MCF 10A (cell line): Measurements from ENCODE around the gene COL6A1. TPM values are rescaled to one million over a fixed set of nuclear protein-coding genes. Genes with fewer than 3 reads are reported as not detected.

ENCODE experiments used
- BruUV-seq: library from RNA; stranded (reverse); fragments of 400-500 nt; replicated peaks from 2 replicates; lab custom pipeline; 2021; lab: Mats Ljungman, UMichigan
- CTCF ChIA-PET: fragments of 300-600 bp; sonication (Branson Sonifier 250); formaldehyde crosslinking; extraction: SDS; loops from one replicate; lab custom pipeline; 2021; ENCODE audit warnings: antibody characterized with exemption, inconsistent platforms; lab: Yijun Ruan, JAX
- POLR2A ChIA-PET: fragments of 300-600, 350-650 bp; sonication (Branson Sonifier 250); formaldehyde crosslinking; extraction: SDS; loops from one replicate; lab custom pipeline; 2020; ENCODE audit warnings: antibody characterized with exemption, inconsistent platforms; lab: Yijun Ruan, JAX
- DNase-seq: peaks from one replicate; pipeline ENCODE4 v3.0.0-alpha.2; 2018; ENCODE audit not compliant: unreplicated experiment
- H3K27ac Mint-ChIP-seq: one replicate; pipeline ENCODE4 v1.8.0; 2022; ENCODE audit warnings: mild to moderate bottlenecking, low read depth, mixed read lengths; ENCODE audit not compliant: unreplicated experiment
- H3K27me3 Mint-ChIP-seq: one replicate; pipeline ENCODE4 v1.8.0; 2022; ENCODE audit warnings: mixed read lengths; ENCODE audit not compliant: insufficient read depth, unreplicated experiment
- H3K36me3 Mint-ChIP-seq: one replicate; pipeline ENCODE4 v1.8.0; 2022; ENCODE audit warnings: mild to moderate bottlenecking, moderate library complexity, mixed read lengths; ENCODE audit not compliant: insufficient read depth, unreplicated experiment
- H3K4me1 Mint-ChIP-seq: one replicate; pipeline ENCODE4 v1.8.0; 2022; ENCODE audit warnings: mixed read lengths; ENCODE audit not compliant: insufficient read depth, unreplicated experiment
- H3K4me3 Mint-ChIP-seq: one replicate; pipeline ENCODE4 v1.8.0; 2022; ENCODE audit warnings: mild to moderate bottlenecking, moderate library complexity, mixed read lengths; ENCODE audit not compliant: unreplicated experiment
- H3K9me3 Mint-ChIP-seq: one replicate; pipeline ENCODE4 v1.8.0; 2022; ENCODE audit warnings: mixed read lengths; ENCODE audit not compliant: unreplicated experiment
- intact Hi-C: fragments of 100-400 bp; cut with micrococcal nuclease; formaldehyde crosslinking; loops from 2 replicates; pipeline ENCODE4 v1.14.1; 2022
- total RNA-seq: library from RNA; stranded (reverse); gene quantifications from 2 replicates; pipeline ENCODE4 v1.2.3, GENCODE V29; 2022
- TF ChIP-seq, protein P1 (sequence below): fragments of 200-600 bp; IDR thresholded peaks from one replicate; pipeline ENCODE4 v1.8.0; 2022; ENCODE audit warnings: antibody characterized with exemption, mild to moderate bottlenecking; ENCODE audit not compliant: unreplicated experiment

COL6A1 gene
- total RNA-seq, 1 experiment from 2014 or later: 3.2 TPM

DNA sequence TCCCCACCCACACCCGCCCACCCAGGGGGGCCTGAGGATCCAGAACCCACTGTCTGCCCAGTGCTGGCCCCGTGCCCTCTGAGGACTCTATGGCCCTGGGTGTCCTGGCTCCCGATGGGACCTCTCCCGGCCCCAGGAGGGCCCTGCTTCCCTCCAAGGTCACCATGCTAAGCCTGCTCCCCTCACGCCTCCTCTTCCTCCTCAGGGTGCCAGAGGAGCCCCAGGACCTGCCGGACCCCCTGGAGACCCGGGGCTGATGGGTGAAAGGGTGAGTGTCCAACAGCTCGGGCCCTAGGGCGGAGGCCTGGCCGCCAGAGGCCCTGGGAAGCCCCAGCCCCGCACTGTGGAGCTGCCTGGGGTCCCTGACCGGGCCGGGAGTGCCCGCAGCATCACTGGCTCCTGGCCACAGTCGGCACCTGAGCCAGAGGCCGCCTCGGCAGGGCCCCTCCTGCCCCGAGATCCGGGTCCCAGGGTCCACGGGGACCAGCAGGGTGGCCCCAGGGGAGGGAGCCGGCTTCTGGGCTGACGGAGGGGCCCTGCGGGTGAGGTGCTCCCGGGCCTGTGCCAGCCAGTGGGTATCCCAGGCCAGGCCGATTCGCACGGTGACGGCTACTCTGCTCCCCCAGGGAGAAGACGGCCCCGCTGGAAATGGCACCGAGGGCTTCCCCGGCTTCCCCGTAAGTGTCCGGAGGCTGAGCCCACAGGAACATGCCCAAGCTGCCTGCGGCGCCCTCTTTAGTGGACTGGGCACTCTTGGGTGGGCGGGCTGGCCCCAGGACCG, 16.1 kb downstream of the COL6A1 start:
- CTCF ChIA-PET: no interaction called here
- Mint-ChIP-seq H3K27ac (no peak overlapping the region), H3K9me3 (no peaks in the 10 kb centered on the region), H3K4me3 (no peak overlapping the region), H3K4me1 (no peaks in the 10 kb centered on the region), H3K36me3 (peaks cover 6% of the 10 kb centered on the region), H3K27me3 (no peaks in the 10 kb centered on the region)
- DNase-seq: no peak
- TF ChIP-seq, protein P1, sequence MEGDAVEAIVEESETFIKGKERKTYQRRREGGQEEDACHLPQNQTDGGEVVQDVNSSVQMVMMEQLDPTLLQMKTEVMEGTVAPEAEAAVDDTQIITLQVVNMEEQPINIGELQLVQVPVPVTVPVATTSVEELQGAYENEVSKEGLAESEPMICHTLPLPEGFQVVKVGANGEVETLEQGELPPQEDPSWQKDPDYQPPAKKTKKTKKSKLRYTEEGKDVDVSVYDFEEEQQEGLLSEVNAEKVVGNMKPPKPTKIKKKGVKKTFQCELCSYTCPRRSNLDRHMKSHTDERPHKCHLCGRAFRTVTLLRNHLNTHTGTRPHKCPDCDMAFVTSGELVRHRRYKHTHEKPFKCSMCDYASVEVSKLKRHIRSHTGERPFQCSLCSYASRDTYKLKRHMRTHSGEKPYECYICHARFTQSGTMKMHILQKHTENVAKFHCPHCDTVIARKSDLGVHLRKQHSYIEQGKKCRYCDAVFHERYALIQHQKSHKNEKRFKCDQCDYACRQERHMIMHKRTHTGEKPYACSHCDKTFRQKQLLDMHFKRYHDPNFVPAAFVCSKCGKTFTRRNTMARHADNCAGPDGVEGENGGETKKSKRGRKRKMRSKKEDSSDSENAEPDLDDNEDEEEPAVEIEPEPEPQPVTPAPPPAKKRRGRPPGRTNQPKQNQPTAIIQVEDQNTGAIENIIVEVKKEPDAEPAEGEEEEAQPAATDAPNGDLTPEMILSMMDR: no peak
- POLR2A ChIA-PET: interaction anchor here (0.7 kb wide), 1 partner anchor 16 kb away, joined by 3 read pairs; no protein-coding TSS in a partner anchor
- BruUV-seq: no TSS peak
- intact Hi-C loops: no loop called here

DNA sequence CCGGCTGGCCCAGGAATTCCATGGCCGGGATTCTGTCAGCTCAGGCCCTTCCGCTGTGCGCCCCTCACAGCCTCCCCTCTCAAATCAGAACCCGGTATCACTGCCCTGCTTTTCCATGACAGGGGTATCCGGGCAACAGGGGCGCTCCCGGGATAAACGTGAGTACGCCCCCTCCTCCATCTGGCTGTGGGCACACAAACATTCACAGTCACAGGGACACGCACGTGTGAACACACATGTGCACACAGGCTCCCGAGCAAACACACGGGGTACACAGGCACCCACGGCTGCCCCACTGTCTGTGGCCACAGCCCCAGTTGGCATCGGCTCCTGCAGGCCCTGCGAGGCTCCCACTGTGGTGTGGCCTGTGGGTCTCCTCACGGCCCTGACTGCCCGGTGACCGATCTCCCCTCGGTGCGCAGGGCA, 16.7 kb downstream of the COL6A1 start:
- H3K27me3 Mint-ChIP-seq: no peaks in the 10 kb centered on the region
- TF ChIP-seq, protein P1: no peak
- no peak overlapping the region for H3K4me3 Mint-ChIP-seq
- CTCF ChIA-PET: no interaction called here
- POLR2A ChIA-PET: no interaction called here
- H3K4me1 Mint-ChIP-seq: no peaks in the 10 kb centered on the region
- H3K9me3 Mint-ChIP-seq: no peaks in the 10 kb centered on the region
- BruUV-seq: no TSS peak
- intact Hi-C loops: no loop called here
- peaks cover 6% of the 10 kb centered on the region for H3K36me3 Mint-ChIP-seq
- DNase-seq: no peak
- no peak overlapping the region for H3K27ac Mint-ChIP-seq

DNA sequence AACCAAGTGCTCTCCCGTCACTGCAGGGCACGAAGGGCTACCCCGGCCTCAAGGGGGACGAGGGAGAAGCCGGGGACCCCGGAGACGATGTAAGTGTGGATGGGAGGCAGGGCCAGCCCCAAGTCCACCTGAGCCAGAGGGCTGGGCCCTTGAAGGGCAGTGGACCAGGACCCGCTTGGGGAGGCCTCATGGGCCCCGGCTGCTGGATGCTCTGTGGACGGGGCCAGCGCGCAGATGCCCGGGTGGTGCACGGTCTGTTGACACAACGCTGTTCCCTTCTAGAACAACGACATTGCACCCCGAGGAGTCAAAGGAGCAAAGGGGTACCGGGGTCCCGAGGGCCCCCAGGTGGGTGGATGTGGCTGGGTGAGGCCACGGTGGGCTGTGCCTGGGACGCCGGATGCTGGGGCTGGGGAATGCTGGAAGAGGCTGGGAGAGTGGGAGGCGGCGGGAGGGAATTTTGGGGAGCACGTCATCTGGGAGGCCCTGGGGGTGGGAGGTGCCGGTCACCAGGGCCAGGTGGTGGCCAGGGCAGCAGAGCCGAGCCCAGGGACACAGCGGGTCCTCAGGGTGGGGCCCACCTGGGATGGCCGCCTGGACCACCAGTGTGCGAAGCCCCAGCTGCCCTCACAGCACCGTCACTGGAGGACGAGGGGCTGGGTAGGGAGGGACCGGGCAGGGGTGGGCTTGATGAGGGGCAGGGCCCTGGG, 17.5 kb downstream of the COL6A1 start:
- BruUV-seq: no TSS peak
- intact Hi-C loops: no loop called here
- no peak for DNase-seq
- Mint-ChIP-seq H3K4me1 (no peaks in the 10 kb centered on the region), H3K4me3 (no peak overlapping the region), H3K27me3 (no peaks in the 10 kb centered on the region), H3K36me3 (peaks cover 6% of the 10 kb centered on the region), H3K9me3 (peaks cover under 1% of the 10 kb centered on the region), H3K27ac (no peak overlapping the region)
- CTCF ChIA-PET: no interaction called here
- POLR2A ChIA-PET: no interaction called here
- TF ChIP-seq, protein P1: no peak

DNA sequence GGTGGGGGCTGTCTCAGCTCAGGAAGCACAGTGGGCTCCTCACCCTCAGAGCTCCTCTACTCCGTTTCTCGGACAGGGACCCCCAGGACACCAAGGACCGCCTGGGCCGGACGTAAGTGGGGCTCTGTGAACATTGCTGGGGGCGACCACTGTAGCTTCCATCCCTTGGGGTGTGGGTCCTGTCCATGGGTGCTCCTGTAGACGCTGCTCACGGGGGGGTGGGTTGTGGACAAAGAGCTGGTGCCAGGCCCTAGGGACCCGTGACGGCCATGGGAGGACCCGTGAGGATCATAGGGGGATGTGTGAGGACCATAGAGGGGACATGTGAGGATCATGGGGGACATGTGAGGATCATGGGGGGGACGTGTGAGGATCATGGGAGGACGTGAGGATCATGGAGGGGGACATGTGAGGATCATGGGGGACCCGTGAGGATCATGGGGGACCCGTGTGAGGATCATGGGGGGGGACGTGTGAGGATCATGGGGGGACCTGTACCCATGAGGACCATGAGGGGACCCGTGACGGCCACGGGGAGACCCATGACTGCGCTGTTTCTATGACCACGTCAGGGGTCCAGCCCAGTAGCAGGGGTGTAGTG, 18.1 kb downstream of the COL6A1 start:
- ChIA-PET POLR2A (no interaction called here), CTCF (no interaction called here)
- no TSS peak for BruUV-seq
- intact Hi-C loops: no loop called here
- no peaks in the 10 kb centered on the region for H3K27me3 Mint-ChIP-seq
- no peak for DNase-seq
- H3K36me3 Mint-ChIP-seq: peaks cover 6% of the 10 kb centered on the region
- no peak overlapping the region for H3K4me3 Mint-ChIP-seq
- TF ChIP-seq, protein P1: no peak
- H3K4me1 Mint-ChIP-seq: no peaks in the 10 kb centered on the region
- no peak overlapping the region for H3K27ac Mint-ChIP-seq
- H3K9me3 Mint-ChIP-seq: peaks cover 7% of the 10 kb centered on the region
